Neutrophil (primary cell): Measurements from ENCODE around the gene RBBP8NL.

Experiments
- H3K27ac ChIP-seq: fragments of 200-600 bp; sonication (generic); 2 replicates; pipeline ENCODE4 v1.5.1; 2016; ENCODE audit warnings: mild to moderate bottlenecking, moderate library complexity
- H3K27me3 ChIP-seq: fragments of 200-600 bp; sonication (generic); 2 replicates; pipeline ENCODE4 v1.6.0; 2016; ENCODE audit warnings: mild to moderate bottlenecking
- H3K36me3 ChIP-seq: fragments of 200-600 bp; sonication (generic); 2 replicates; pipeline ENCODE4 v1.5.1; 2017
- H3K4me1 ChIP-seq, 2 experiments: fragments of 200-600 bp in 1 of 2; sonication (generic) in 1 of 2; 1 replicate in 1 of 2; 2 replicates in 1 of 2; pipeline versions ENCODE4 v1.5.1 to v1.6.1; 2013 to 2016; ENCODE audit warnings: low read depth in 1 of 2, low read length in 1 of 2, mild to moderate bottlenecking in 1 of 2, moderate library complexity in 1 of 2; ENCODE audit not compliant: control insufficient read depth in 1 of 2, insufficient read depth in 1 of 2
- H3K4me3 ChIP-seq, 2 experiments: fragments of 200-600 bp in 1 of 2; sonication (generic) in 1 of 2; 1 replicate in 1 of 2; 2 replicates in 1 of 2; pipeline ENCODE4 v1.5.1; 2013 to 2016; ENCODE audit warnings: low read depth in 1 of 2, low read length in 1 of 2, mild to moderate bottlenecking in 1 of 2, moderate library complexity in 1 of 2
- H3K9me3 ChIP-seq: fragments of 200-600 bp; sonication (generic); 2 replicates; pipeline ENCODE4 v1.5.1; 2016
- TF ChIP-seq, protein P1 (sequence below): fragments of 200-600 bp; sonication (generic); IDR thresholded peaks from 2 replicates; pipeline ENCODE4 v1.5.1; 2016; ENCODE audit warnings: antibody characterized with exemption

RBBP8NL gene

GRCh38 chr20:62360854-62361798, 66.2 kb downstream of the RBBP8NL start:
- H3K4me3 ChIP-seq, result no peak overlapping the region
- H3K27me3 ChIP-seq, result peaks cover 58% of the 10 kb centered on the region
- TF ChIP-seq, protein P1, sequence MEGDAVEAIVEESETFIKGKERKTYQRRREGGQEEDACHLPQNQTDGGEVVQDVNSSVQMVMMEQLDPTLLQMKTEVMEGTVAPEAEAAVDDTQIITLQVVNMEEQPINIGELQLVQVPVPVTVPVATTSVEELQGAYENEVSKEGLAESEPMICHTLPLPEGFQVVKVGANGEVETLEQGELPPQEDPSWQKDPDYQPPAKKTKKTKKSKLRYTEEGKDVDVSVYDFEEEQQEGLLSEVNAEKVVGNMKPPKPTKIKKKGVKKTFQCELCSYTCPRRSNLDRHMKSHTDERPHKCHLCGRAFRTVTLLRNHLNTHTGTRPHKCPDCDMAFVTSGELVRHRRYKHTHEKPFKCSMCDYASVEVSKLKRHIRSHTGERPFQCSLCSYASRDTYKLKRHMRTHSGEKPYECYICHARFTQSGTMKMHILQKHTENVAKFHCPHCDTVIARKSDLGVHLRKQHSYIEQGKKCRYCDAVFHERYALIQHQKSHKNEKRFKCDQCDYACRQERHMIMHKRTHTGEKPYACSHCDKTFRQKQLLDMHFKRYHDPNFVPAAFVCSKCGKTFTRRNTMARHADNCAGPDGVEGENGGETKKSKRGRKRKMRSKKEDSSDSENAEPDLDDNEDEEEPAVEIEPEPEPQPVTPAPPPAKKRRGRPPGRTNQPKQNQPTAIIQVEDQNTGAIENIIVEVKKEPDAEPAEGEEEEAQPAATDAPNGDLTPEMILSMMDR, result no peak
- H3K4me1 ChIP-seq, result no peaks in the 10 kb centered on the region
- no peaks in the 10 kb centered on the region for H3K9me3 ChIP-seq
- no peak overlapping the region for H3K27ac ChIP-seq
- no peaks in the 10 kb centered on the region for H3K36me3 ChIP-seq
